SK-N-SH (cell line): ENCODE results near the gene CYP2A13. TPM values are rescaled to one million over a fixed set of nuclear protein-coding genes. Genes with fewer than 3 reads are reported as not detected.
"Not testable (repeated sequence)": the region's sequence is repeated elsewhere in the genome, so short reads cannot be mapped to it uniquely, and the experiment has no call there.

Experiments used
- CTCF ChIA-PET: fragments of 300-600, 350-600 bp; formaldehyde crosslinking; extraction: SDS; loops from one replicate; lab custom pipeline; 2021; lab: Yijun Ruan, JAX
- POLR2A ChIA-PET: fragments of 350-600 bp; sonication (Branson Sonifier 250); formaldehyde crosslinking; extraction: SDS; loops from one replicate; lab custom pipeline; 2020; ENCODE audit warnings: antibody characterized with exemption, inconsistent platforms; lab: Yijun Ruan, JAX
- DNase-seq: peaks from one replicate; pipeline ENCODE4 v3.0.0; 2012
- H2AFZ ChIP-seq: fragments of 200-600 bp; sonication (generic); 2 replicates; pipeline ENCODE4 v1.8.1; 2016; ENCODE audit warnings: antibody characterized with exemption, mild to moderate bottlenecking, low read depth
- H3F3A ChIP-seq: fragments of 200-600 bp; sonication (generic); replicated peaks from 2 replicates; pipeline ENCODE3; 2016; ENCODE audit warnings: antibody characterized with exemption, mild to moderate bottlenecking; ENCODE audit not compliant: insufficient read depth
- H3K27ac ChIP-seq, 2 experiments: fragments of 200-500 bp in 1 of 2; fragments of 200-600 bp in 1 of 2; sonication (Bioruptor generic) in 1 of 2; sonication (generic), shearing (Covaris generic) in 1 of 2; 2 replicates each; pipeline versions ENCODE4 v1.5.1 to v1.6.1; 2014 to 2016; ENCODE audit warnings: low read depth in 2 of 2, inconsistent platforms in 1 of 2, low read length in 1 of 2, mild to moderate bottlenecking in 1 of 2, mixed read lengths in 1 of 2
- H3K27me3 ChIP-seq: fragments of 200-600 bp; sonication (generic), shearing (Covaris generic); 2 replicates; pipeline ENCODE4 v1.6.1; 2016; ENCODE audit warnings: mixed run types; ENCODE audit not compliant: insufficient read depth
- H3K36me3 ChIP-seq, 2 experiments: fragments of 200-500 bp in 1 of 2; fragments of 200-600 bp in 1 of 2; sonication (Bioruptor generic) in 1 of 2; sonication (generic) in 1 of 2; replicated peaks in 1 of 2; 2 replicates each; pipeline versions ENCODE3 to v1.5.1; 2014 to 2016; ENCODE audit warnings: low read length in 1 of 2, mild to moderate bottlenecking in 1 of 2; ENCODE audit not compliant: insufficient read depth in 2 of 2, control insufficient read depth in 1 of 2
- H3K4me1 ChIP-seq, 2 experiments: fragments of 200-500 bp in 1 of 2; fragments of 200-600 bp in 1 of 2; sonication (Bioruptor generic) in 1 of 2; sonication (generic), shearing (Covaris generic) in 1 of 2; 2 replicates each; pipeline versions ENCODE4 v1.5.1 to v1.6.1; 2014 to 2016; ENCODE audit warnings: low read depth in 1 of 2, low read length in 1 of 2, mixed run types in 1 of 2; ENCODE audit not compliant: insufficient read depth in 2 of 2, control insufficient read depth in 1 of 2
- H3K4me2 ChIP-seq: fragments of 200-600 bp; sonication (generic), shearing (Covaris generic); 2 replicates; pipeline ENCODE4 v1.6.1; 2017; ENCODE audit warnings: mixed run types
- H3K4me3 ChIP-seq, 2 experiments: fragments of 200-500 bp in 1 of 2; fragments of 200-600 bp in 1 of 2; sonication (Bioruptor generic) in 1 of 2; sonication (generic), shearing (Covaris generic) in 1 of 2; 2 replicates each; pipeline versions ENCODE4 v1.5.1 to v1.8.1; 2014 to 2016; ENCODE audit warnings: low read depth in 2 of 2, inconsistent platforms in 1 of 2, low read length in 1 of 2, mild to moderate bottlenecking in 1 of 2, mixed read lengths in 1 of 2, moderate library complexity in 1 of 2
- H3K79me2 ChIP-seq: fragments of 200-600 bp; sonication (generic); 2 replicates; pipeline ENCODE4 v1.8.1; 2017; ENCODE audit warnings: mild to moderate bottlenecking; ENCODE audit not compliant: insufficient read depth
- H3K9ac ChIP-seq: fragments of 200-600 bp; sonication (generic); 2 replicates; pipeline ENCODE4 v1.6.1; 2017; ENCODE audit warnings: mixed run types
- H3K9me2 ChIP-seq: fragments of 200-600 bp; sonication (generic); 2 replicates; pipeline ENCODE4 v1.6.1; 2017; ENCODE audit warnings: mixed run types
- H3K9me3 ChIP-seq: fragments of 200-600 bp; sonication (generic); 2 replicates; pipeline ENCODE4 v1.6.1; 2017; ENCODE audit warnings: mixed run types, mild to moderate bottlenecking, moderate library complexity
- H4K20me1 ChIP-seq: fragments of 200-600 bp; sonication (generic); 2 replicates; pipeline ENCODE4 v1.6.1; 2017; ENCODE audit warnings: mild to moderate bottlenecking, mixed run types; ENCODE audit not compliant: insufficient read depth
- EZH2phosphoT487 ChIP-seq: fragments of 200-600 bp; sonication (generic); IDR thresholded peaks from 2 replicates; pipeline ENCODE4 v1.6.1; 2017; ENCODE audit warnings: low read depth, mixed run types, mild to moderate bottlenecking, antibody characterized with exemption, moderate library complexity, borderline replicate concordance
- MXI1 ChIP-seq: IDR thresholded peaks from 2 replicates; pipeline ENCODE4 v1.6.1; 2012; ENCODE audit warnings: mild to moderate bottlenecking, low read depth, low read length, improper control_type of control experiment
- POLR2AphosphoS5 ChIP-seq: IDR thresholded peaks from 2 replicates; pipeline ENCODE4 v1.6.1; 2012; ENCODE audit warnings: low read depth, low read length
- REST ChIP-seq: IDR thresholded peaks from 2 replicates; pipeline ENCODE4 v1.6.1; 2012; ENCODE audit warnings: mild to moderate bottlenecking, low read depth, low read length, moderate library complexity
- USF2 ChIP-seq: fragments of 150-350 bp; IDR thresholded peaks from 2 replicates; pipeline ENCODE4 v1.6.1; 2017; ENCODE audit warnings: antibody characterized with exemption, low read length, low read depth, borderline replicate concordance
- WGBS: methylation state at CpG from one replicate; pipeline ENCODE4 v1.1.6; 2017; ENCODE audit warnings: low lambda C conversion rate; 5-methylcytosine and 5-hydroxymethylcytosine counted together
- polyA plus RNA-seq, 3 experiments: library from polyadenylated mRNA; depleted of rRNA; stranded (reverse); fragments of >200 nt; gene quantifications; 2 replicates each; pipeline ENCODE4 v1.2.3, GENCODE V29; 2012
- TF ChIP-seq, protein P1 (sequence below): fragments of 150-350 bp; IDR thresholded peaks from 2 replicates; pipeline ENCODE4 v1.6.1; 2016; ENCODE audit warnings: mild to moderate bottlenecking, low read depth, low read length

CYP2A13 gene
- polyA plus RNA-seq, 1 of the 3 experiments (the other 2 are of a cell fraction) = not detected

GRCh38 chr19:41050426-41050825 is 37.8 kb upstream of the CYP2A13 start:
- Histone ChIP-seq H2AFZ (no peak overlapping the region), H3K9me2 (no peaks in the 10 kb centered on the region), H3K36me3 (no peaks in the 10 kb centered on the region), H3K4me2 (no peak overlapping the region), H3K79me2 (no peaks in the 10 kb centered on the region), H3F3A (no peaks in the 10 kb centered on the region), H3K4me3 (no peak overlapping the region), H3K27ac (no peak overlapping the region), H3K27me3 (peaks cover 82% of the 10 kb centered on the region; the same call in 1 of the 2 replicates), H4K20me1 (no peaks in the 10 kb centered on the region), H3K9me3 (no peaks in the 10 kb centered on the region), H3K4me1 (no peaks in the 10 kb centered on the region), H3K9ac (no peak overlapping the region)
- WGBS = 9% methylated on average over 13 of the region's 13 CpGs
- TF ChIP-seq REST (no peak), EZH2phosphoT487 (no peak), MXI1 (no peak), POLR2AphosphoS5 (no peak), USF2 (no peak)
- TF ChIP-seq, protein P1, sequence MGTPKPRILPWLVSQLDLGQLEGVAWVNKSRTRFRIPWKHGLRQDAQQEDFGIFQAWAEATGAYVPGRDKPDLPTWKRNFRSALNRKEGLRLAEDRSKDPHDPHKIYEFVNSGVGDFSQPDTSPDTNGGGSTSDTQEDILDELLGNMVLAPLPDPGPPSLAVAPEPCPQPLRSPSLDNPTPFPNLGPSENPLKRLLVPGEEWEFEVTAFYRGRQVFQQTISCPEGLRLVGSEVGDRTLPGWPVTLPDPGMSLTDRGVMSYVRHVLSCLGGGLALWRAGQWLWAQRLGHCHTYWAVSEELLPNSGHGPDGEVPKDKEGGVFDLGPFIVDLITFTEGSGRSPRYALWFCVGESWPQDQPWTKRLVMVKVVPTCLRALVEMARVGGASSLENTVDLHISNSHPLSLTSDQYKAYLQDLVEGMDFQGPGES = no peak
- ChIA-PET POLR2A (no interaction called here), CTCF (no interaction called here)
- DNase-seq = no peak

GRCh38 chr19:41052162-41052561 is 36.1 kb upstream of the CYP2A13 start:
- DNase-seq, H3K9me3 ChIP-seq, H3K79me2 ChIP-seq, CTCF ChIA-PET, H3K4me1 ChIP-seq, H2AFZ ChIP-seq, H3K9me2 ChIP-seq, H3K4me3 ChIP-seq, H3K27ac ChIP-seq, H3F3A ChIP-seq, H3K9ac ChIP-seq, H3K4me2 ChIP-seq, H3K36me3 ChIP-seq, H4K20me1 ChIP-seq, POLR2A ChIA-PET: not testable (repeated sequence)
- WGBS = 11% methylated on average over 7 of the region's 7 CpGs
- peaks cover 84% of the 10 kb centered on the region for H3K27me3 ChIP-seq

DNA sequence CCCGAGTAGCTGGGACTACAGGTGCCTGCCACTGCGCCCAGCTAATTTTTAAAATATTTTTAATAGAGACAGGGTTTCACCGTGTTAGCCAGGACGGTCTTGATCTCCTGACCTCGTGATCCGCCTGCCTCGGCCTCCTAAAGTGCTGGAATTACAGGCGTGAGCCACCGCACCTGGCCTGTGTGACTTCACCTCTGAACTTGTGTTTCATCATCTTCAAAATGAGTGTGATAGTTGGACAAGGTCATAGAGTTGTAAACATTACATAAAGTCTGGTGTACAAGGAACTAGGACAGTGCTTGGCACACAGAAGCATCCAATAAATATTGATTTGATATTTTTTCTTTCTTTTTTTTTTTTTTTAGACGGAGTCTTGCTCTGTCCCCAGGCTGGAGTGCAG is 34.9 kb upstream of the CYP2A13 start:
- H3K36me3 ChIP-seq, H3F3A ChIP-seq, H3K4me3 ChIP-seq, H3K4me2 ChIP-seq, H3K9ac ChIP-seq, H3K79me2 ChIP-seq, H3K9me2 ChIP-seq, H3K4me1 ChIP-seq, POLR2A ChIA-PET, DNase-seq, H3K9me3 ChIP-seq, CTCF ChIA-PET, H2AFZ ChIP-seq, H4K20me1 ChIP-seq, H3K27ac ChIP-seq: not testable (repeated sequence)
- peaks cover 85% of the 10 kb centered on the region for H3K27me3 ChIP-seq
- WGBS = 20% methylated on average over 10 of the region's 10 CpGs
